Measurements from ENCODE around the gene PLP2.

DNA sequence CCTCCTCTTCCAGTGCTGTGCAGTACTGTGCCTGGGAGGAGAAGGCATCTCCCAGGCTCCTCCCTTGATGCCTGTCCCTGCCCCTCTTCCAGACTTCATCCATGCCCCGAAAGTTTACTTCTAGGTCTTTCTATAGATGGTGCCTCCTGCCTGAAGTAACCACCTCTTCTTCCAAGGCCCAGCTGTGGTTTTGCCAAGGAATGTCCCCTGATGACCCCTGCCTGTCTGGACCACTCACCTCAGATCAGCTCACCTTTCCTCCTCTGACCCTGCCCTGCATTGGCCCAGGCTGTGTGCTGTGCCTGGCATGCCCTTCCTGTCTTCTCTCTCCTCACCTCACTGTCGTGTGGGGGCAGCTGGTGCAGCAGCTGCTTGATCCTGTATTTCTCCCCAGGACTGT is 7.7 kb downstream of the PLP2 start:
- no peak for TF ChIP-seq ELF4 (IDR thresholded peaks at IDR 0.05)
- no peak for TF ChIP-seq SUZ12 (IDR thresholded peaks at IDR 0.05)
- no peak for TF ChIP-seq NFRKB (IDR thresholded peaks at IDR 0.05)
- no peak for TF ChIP-seq HDGF (IDR thresholded peaks at IDR 0.05; ENCODE audit: borderline replicate concordance)
- TF ChIP-seq ARNT (IDR thresholded peaks at IDR 0.05): no peak
- no peak for TF ChIP-seq CTBP1 (IDR thresholded peaks at IDR 0.05; ENCODE audit: borderline replicate concordance)
- TF ChIP-seq LEF1 (IDR thresholded peaks at IDR 0.05; ENCODE audit: borderline replicate concordance): no peak
- no peak for TF ChIP-seq BHLHE40 (IDR thresholded peaks at IDR 0.05; ENCODE audit: borderline replicate concordance)
- TF ChIP-seq SP1 (IDR thresholded peaks at IDR 0.05): no peak
- TF ChIP-seq, protein P1, sequence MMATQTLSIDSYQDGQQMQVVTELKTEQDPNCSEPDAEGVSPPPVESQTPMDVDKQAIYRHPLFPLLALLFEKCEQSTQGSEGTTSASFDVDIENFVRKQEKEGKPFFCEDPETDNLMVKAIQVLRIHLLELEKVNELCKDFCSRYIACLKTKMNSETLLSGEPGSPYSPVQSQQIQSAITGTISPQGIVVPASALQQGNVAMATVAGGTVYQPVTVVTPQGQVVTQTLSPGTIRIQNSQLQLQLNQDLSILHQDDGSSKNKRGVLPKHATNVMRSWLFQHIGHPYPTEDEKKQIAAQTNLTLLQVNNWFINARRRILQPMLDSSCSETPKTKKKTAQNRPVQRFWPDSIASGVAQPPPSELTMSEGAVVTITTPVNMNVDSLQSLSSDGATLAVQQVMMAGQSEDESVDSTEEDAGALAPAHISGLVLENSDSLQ (IDR thresholded peaks at IDR 0.05): no peak
- no peak for TF ChIP-seq FOXM1 (IDR thresholded peaks at IDR 0.05; ENCODE audit: borderline replicate concordance)
